ENCODE measurements around the gene KCND2. TPM values are rescaled to one million over a fixed set of nuclear protein-coding genes. Genes with fewer than 3 reads are reported as not detected.

KCND2 gene
- total and polyA plus RNA-seq, 2 donors from 2014 or later, result 0.19 TPM; not detected in 1

DNA sequence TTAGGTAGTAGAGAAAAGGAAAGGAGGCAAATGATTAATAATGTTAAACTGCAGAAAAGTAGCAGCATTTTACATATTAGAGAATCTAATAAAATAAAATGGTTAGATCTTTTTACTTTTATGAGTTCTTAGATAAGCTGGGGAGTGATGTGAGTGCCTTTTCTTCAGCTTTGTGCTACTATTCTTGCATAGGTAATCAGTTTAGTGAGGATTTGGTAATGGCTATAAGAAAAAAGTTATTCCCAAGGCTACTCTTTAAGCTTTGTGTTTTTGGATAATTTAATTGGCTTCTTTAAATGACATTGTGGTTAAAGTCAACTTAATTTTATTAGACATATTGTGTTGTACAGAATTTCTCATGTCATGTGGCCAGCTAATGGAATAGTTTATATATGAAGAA lies 3.7 kb downstream of the KCND2 start:
- TF ChIP-seq CTCF (IDR thresholded peaks at IDR 0.05; ENCODE audit: borderline replicate concordance, extremely low read depth, insufficient read depth), result no peak
- DNase-seq, result no peak
- Histone ChIP-seq H3K27me3 (ENCODE audit: control insufficient read depth, insufficient read depth, low read length) (no peaks in the 10 kb centered on the region), H3K36me3 (ENCODE audit: control insufficient read depth in 2 of 3, insufficient read depth in 3 of 3, low read length in 3 of 3) (no peaks in the 10 kb centered on the region), H3K9me3 (ENCODE audit: control insufficient read depth in 2 of 3, insufficient read depth in 1 of 3, low read length in 3 of 3) (no peaks in the 10 kb centered on the region), H3K4me3 (ENCODE audit: low read length in 3 of 3) (no peak overlapping the region), H3K9ac (ENCODE audit: low read length in 3 of 3) (no peak overlapping the region), H3K27ac (ENCODE audit: low read depth in 2 of 2, low read length in 2 of 2) (no peak overlapping the region), H3K4me1 (ENCODE audit: control insufficient read depth in 2 of 3, insufficient read depth in 2 of 3, low read depth in 1 of 3, low read length in 3 of 3) (peaks cover 0 to 5% (median 0%) of the 10 kb centered on the region in 3 donors)
- intact Hi-C loops (cut with DNase I), result no loop called here
- FAIRE-seq, result no peak

DNA sequence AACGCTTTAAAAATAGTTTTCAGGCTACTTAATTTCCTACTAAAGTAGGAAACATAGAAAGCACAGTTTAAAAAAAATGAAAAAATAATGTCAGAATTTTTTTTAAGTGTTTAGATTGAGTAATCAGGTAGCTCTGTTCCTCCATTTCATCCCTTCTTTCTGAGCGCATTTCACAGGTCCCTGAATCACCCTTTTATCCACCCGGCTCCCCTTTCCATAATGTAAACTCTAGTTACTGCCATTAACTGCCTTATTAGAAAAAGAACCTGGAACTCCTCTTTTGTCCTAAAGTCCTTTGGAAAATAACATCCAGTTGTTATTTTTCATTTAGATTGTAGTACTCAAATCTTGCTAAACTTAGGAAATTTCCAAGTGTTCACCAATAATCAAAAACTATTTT lies 5.8 kb downstream of the KCND2 start:
- H3K9me3 ChIP-seq (ENCODE audit: control insufficient read depth in 2 of 3, insufficient read depth in 1 of 3, low read length in 3 of 3), result no peaks in the 10 kb centered on the region
- intact Hi-C loops (cut with DNase I), result no loop called here
- no peaks in the 10 kb centered on the region for H3K27me3 ChIP-seq (ENCODE audit: control insufficient read depth, insufficient read depth, low read length)
- no peak overlapping the region for H3K9ac ChIP-seq (ENCODE audit: low read length in 3 of 3)
- peaks cover 0 to under 1% (median 0%) of the 10 kb centered on the region in 3 donors for H3K4me1 ChIP-seq (ENCODE audit: control insufficient read depth in 2 of 3, insufficient read depth in 2 of 3, low read depth in 1 of 3, low read length in 3 of 3)
- FAIRE-seq (no peak), DNase-seq (no peak)
- H3K4me3 ChIP-seq (ENCODE audit: low read length in 3 of 3), result no peak overlapping the region
- H3K27ac ChIP-seq (ENCODE audit: low read depth in 2 of 2, low read length in 2 of 2), result no peak overlapping the region
- no peaks in the 10 kb centered on the region for H3K36me3 ChIP-seq (ENCODE audit: control insufficient read depth in 2 of 3, insufficient read depth in 3 of 3, low read length in 3 of 3)
- no peak for TF ChIP-seq CTCF (IDR thresholded peaks at IDR 0.05; ENCODE audit: borderline replicate concordance, extremely low read depth, insufficient read depth)

- FAIRE-seq (no peak), DNase-seq (no peak)
Measured at GRCh38 chr7:120280743-120281142, 7.8 kb downstream of the KCND2 start.

More at GRCh38 chr7:120280743-120281142, 7.8 kb downstream of the KCND2 start:
- Histone ChIP-seq H3K36me3 (ENCODE audit: control insufficient read depth in 2 of 3, insufficient read depth in 3 of 3, low read length in 3 of 3) (no peaks in the 10 kb centered on the region), H3K27me3 (ENCODE audit: control insufficient read depth, insufficient read depth, low read length) (no peaks in the 10 kb centered on the region), H3K4me1 (ENCODE audit: control insufficient read depth in 2 of 3, insufficient read depth in 2 of 3, low read depth in 1 of 3, low read length in 3 of 3) (no peaks in the 10 kb centered on the region), H3K9ac (ENCODE audit: low read length in 3 of 3) (no peak overlapping the region), H3K9me3 (ENCODE audit: control insufficient read depth in 2 of 3, insufficient read depth in 1 of 3, low read length in 3 of 3) (no peaks in the 10 kb centered on the region), H3K4me3 (ENCODE audit: low read length in 3 of 3) (no peak overlapping the region), H3K27ac (ENCODE audit: low read depth in 2 of 2, low read length in 2 of 2) (no peak overlapping the region)
- intact Hi-C loops (cut with DNase I), result no loop called here
- TF ChIP-seq CTCF (IDR thresholded peaks at IDR 0.05; ENCODE audit: borderline replicate concordance, extremely low read depth, insufficient read depth), result no peak
